GM12864 (cell line): ENCODE measurements around the gene ZNF25.

Experiments
- DNase-seq: peaks from one replicate; pipeline ENCODE4 v3.0.0-alpha.2; 2011; ENCODE audit warnings: low read depth
- H3K4me3 ChIP-seq: 2 replicates; pipeline ENCODE4 v1.5.1; 2011; ENCODE audit warnings: mild to moderate bottlenecking, low read depth, low read length, control low read depth
- CTCF ChIP-seq: IDR thresholded peaks from 2 replicates; pipeline ENCODE4 v1.5.1; 2011; ENCODE audit warnings: low read depth, mild to moderate bottlenecking, moderate library complexity, low read length, control low read depth, inconsistent platforms; ENCODE audit errors: missing control alignments

Gene ZNF25

GRCh38 chr10:37972396-37972795, 4.1 kb downstream of the ZNF25 start:
- H3K4me3 ChIP-seq = no peak overlapping the region
- DNase-seq = no peak
- no peak for TF ChIP-seq CTCF

GRCh38 chr10:37965006-37965405, 11.4 kb downstream of the ZNF25 start:
- H3K4me3 ChIP-seq = no peak overlapping the region
- DNase-seq = no peak
- no peak for TF ChIP-seq CTCF

- no peak for TF ChIP-seq CTCF
- no peak overlapping the region for H3K4me3 ChIP-seq
- no peak for DNase-seq
These were observed 15.8 kb downstream of the ZNF25 start for GRCh38 chr10:37960591-37961137.

- TF ChIP-seq CTCF = no peak
- no peak overlapping the region for H3K4me3 ChIP-seq
- DNase-seq = no peak
These were observed 18.6 kb downstream of the ZNF25 start for GRCh38 chr10:37957841-37958240.

- no peak for DNase-seq
- H3K4me3 ChIP-seq = no peak overlapping the region
- no peak for TF ChIP-seq CTCF
These were observed 23.5 kb downstream of the ZNF25 start for GRCh38 chr10:37952926-37953325.

GRCh38 chr10:37952043-37952755, 24.2 kb downstream of the ZNF25 start:
- no peak for TF ChIP-seq CTCF
- no peak overlapping the region for H3K4me3 ChIP-seq
- no peak for DNase-seq

GRCh38 chr10:37948210-37948609, 28.2 kb downstream of the ZNF25 start:
- H3K4me3 ChIP-seq = no peak overlapping the region
- no peak for DNase-seq
- no peak for TF ChIP-seq CTCF
